Measurements from ENCODE around the gene STATH. TPM values are rescaled to one million over a fixed set of nuclear protein-coding genes. Genes with fewer than 3 reads are reported as not detected.

STATH gene
- total and polyA plus RNA-seq, 9 donors: not detected

DNA sequence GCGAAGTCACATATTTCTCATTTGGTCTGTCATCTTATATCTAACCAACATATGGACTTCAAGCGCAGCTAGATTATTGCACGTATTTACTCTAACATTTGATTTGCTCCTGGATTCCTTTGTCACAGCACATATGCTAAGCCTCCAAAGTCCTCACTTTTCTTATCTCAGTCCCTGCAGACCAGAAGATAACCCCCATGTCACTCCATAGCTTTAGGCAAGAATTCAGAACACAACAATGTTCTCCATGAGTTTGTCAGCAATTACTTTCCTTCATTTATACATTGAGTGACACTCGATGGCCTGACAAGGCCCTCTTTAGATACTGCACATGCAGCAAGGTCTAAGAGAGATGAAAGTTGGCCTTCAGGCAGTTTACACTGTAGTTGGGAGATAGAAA, 4.8 kb upstream of the STATH start:
- Histone ChIP-seq H3K27me3 (no peaks in the 10 kb centered on the region), H3K36me3 (no peaks in the 10 kb centered on the region), H3K9me3 (no peaks in the 10 kb centered on the region), H3K4me3 (no peak overlapping the region), H3K27ac (no peak overlapping the region), H3K4me1 (ENCODE audit: insufficient read depth) (no peaks in the 10 kb centered on the region)
- intact Hi-C loops (cut with DNase I): no loop called here
- no peak for TF ChIP-seq EP300 (IDR thresholded peaks at IDR 0.05)
- no peak for TF ChIP-seq POLR2A (IDR thresholded peaks at IDR 0.05)
- no peak for TF ChIP-seq CTCF (IDR thresholded peaks at IDR 0.05)
- DNase-seq: no peak
- WGBS, 3 donors: 92 to 96% (median 93%) methylated on average over 4 of the region's 4 CpGs

DNA sequence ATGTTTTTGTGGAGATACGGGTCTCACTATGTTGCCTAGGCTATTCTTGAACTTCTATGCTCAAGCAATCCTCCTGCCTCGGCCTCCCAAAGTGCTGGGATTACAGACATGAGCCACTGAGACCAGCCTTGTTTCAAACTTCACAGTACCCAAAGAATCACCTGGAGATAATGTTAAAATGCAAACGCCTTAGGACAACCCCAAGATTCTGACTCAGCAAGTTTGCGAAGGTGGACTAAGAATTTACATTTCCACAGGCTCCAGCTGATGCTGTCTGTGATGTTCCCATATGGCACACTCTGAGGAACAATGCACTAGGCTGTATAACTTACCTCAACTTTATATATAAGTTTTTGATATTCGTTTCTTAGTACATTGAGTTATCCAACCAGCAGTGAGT, 984 bp upstream of the STATH start:
- H3K4me1 ChIP-seq (ENCODE audit: insufficient read depth): no peaks in the 10 kb centered on the region
- no peak for DNase-seq
- no peak overlapping the region for H3K4me3 ChIP-seq
- 82 to 84% (median 84%) methylated on average over 5 of the region's 5 CpGs for WGBS, 3 donors
- no peaks in the 10 kb centered on the region for H3K9me3 ChIP-seq
- H3K27me3 ChIP-seq: no peaks in the 10 kb centered on the region
- intact Hi-C loops (cut with DNase I): no loop called here
- no peak overlapping the region for H3K27ac ChIP-seq
- H3K36me3 ChIP-seq: no peaks in the 10 kb centered on the region
- TF ChIP-seq CTCF (IDR thresholded peaks at IDR 0.05) (no peak), EP300 (IDR thresholded peaks at IDR 0.05) (no peak), POLR2A (IDR thresholded peaks at IDR 0.05) (no peak)

GRCh38 chr4:69999420-69999819, 3.7 kb downstream of the STATH start:
- Histone ChIP-seq H3K27ac (no peak overlapping the region), H3K36me3 (no peaks in the 10 kb centered on the region), H3K27me3 (no peaks in the 10 kb centered on the region), H3K4me3 (no peak overlapping the region), H3K4me1 (ENCODE audit: insufficient read depth) (no peaks in the 10 kb centered on the region), H3K9me3 (no peaks in the 10 kb centered on the region)
- no peak for DNase-seq
- intact Hi-C loops (cut with DNase I): no loop called here
- TF ChIP-seq POLR2A (IDR thresholded peaks at IDR 0.05): no peak
- TF ChIP-seq EP300 (IDR thresholded peaks at IDR 0.05): no peak
- no peak for TF ChIP-seq CTCF (IDR thresholded peaks at IDR 0.05)
- WGBS, 3 donors: 69 to 71% (median 71%) methylated on average over 3 of the region's 3 CpGs

GRCh38 chr4:70000711-70001110, 4.9 kb downstream of the STATH start:
- H3K4me1 ChIP-seq (ENCODE audit: insufficient read depth): no peaks in the 10 kb centered on the region
- no peak for DNase-seq
- H3K27ac ChIP-seq: no peak overlapping the region
- no peaks in the 10 kb centered on the region for H3K9me3 ChIP-seq
- TF ChIP-seq CTCF (IDR thresholded peaks at IDR 0.05) (no peak), EP300 (IDR thresholded peaks at IDR 0.05) (no peak), POLR2A (IDR thresholded peaks at IDR 0.05) (no peak)
- intact Hi-C loops (cut with DNase I): no loop called here
- WGBS, 3 donors: 76 to 85% (median 80%) methylated on average over 1 of the region's 1 CpG
- no peaks in the 10 kb centered on the region for H3K36me3 ChIP-seq
- no peak overlapping the region for H3K4me3 ChIP-seq
- no peaks in the 10 kb centered on the region for H3K27me3 ChIP-seq

DNA sequence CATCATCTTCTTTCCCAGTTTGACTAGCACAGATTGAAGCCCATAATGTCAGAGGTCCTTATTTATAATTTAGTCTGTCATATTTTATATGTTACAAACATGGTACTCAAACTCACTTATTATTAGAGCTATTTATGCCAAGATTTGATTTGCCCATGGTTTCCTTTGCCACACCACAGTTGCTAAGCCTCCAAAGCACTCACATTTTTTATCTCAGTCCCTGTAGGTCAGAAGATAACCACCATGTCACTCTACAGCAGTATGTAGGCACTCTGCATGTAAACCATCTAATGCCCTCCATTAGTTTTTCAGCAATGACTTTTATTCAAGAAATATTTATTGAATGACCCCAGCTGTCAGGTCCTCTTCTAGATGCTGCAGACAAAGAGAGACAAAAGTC, 6.7 kb downstream of the STATH start:
- Histone ChIP-seq H3K9me3 (no peaks in the 10 kb centered on the region), H3K4me1 (ENCODE audit: insufficient read depth) (no peaks in the 10 kb centered on the region), H3K27me3 (no peaks in the 10 kb centered on the region), H3K36me3 (no peaks in the 10 kb centered on the region), H3K27ac (no peak overlapping the region), H3K4me3 (no peak overlapping the region)
- TF ChIP-seq EP300 (IDR thresholded peaks at IDR 0.05) (no peak), POLR2A (IDR thresholded peaks at IDR 0.05) (no peak), CTCF (IDR thresholded peaks at IDR 0.05) (no peak)
- DNase-seq: no peak
- intact Hi-C loops (cut with DNase I): no loop called here

Data from ovary (tissue), 9 donors.